GM19468 (cell line): ENCODE measurements around the gene LMX1A.

Source experiments
- ATAC-seq: cut with Tn5 transposase; IDR thresholded peaks from one replicate; pipeline ENCODE4 v1.9.1; 2021; ENCODE audit warnings: mild to moderate bottlenecking, moderate library complexity, moderate number of reproducible peaks; ENCODE audit not compliant: unreplicated experiment; ENCODE audit errors: extremely low read depth

The LMX1A gene

DNA sequence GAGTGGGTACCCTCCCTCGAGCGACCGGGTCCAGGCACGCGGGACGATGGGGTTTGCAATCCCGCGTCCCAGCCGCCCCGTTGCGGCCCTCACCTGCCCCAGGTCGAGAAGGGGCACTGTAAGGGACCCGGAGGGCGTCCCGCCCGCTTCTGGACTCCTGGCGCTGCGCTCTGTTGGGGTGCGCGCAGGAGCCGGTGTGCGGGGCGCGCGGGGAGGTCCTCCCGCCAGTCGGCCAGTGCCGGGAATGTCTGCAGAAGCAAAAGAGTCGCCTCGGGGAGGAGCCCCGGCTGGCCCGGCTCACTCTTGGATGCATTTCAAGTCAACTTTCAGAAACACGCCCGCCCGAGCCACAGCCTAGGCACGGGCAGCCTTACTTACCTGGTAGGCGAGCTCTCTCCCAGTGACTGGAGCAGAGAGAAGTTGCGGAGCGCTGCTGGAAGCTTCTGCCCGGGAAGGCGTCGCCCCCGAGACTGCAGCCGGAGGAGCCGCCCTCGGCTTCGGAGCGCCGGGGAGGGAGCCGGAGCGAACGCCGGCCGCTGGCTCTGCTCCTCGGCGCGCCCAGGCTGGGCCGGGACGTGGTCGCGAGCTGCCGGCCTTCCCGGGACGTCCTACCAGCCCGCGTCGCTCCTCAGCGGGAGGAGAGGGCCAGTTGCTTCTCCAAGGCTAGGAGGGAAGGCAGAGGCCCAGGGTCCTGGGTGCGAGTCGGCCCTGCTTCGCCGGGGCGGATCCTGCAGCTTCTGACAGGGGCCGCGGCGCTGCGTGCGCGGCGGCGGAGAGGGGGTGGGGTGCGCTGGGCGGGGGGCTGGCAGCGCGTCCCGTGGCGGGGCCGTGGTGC is at the start of gene LMX1A:
Gene LMX1A, minus strand, starts transcription at position 739 of the 835 bp plus-strand sequence. CDS start 1,156 bp downstream, outside the sequence.
- ATAC-seq = no peak

DNA sequence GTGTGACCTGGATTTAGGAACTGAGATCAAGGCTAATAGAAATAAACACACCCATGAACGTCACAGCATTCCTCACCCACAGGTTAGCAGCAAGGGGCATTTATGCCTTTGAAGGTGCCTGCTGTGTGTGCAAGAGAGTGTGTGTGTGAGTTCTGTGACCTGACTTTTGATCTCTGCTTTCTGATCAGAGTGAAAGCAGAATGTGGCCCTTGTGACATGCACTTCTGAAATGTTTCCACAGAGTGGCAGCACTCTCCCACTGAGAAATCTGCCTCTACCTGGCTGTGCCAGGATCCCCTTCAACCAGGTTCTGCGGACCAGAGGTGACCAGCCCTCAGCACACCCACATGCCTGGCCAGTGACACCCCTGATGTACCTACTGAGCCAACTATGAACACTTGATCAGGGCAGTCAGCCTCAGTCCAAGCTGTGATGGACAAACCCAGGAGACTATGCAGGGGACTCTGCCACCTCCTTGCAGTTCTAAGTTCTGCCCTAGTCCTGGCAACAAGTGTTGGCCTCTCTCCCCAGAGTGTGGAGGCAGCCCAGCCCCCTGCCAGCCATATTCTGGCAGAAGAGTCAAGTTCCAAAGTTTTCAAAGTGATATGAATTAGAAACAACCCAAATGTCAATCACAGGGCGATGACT is 47.4 kb upstream of the LMX1A start:
- no peak for ATAC-seq

GRCh38 chr1:165402517-165403111 is 46.1 kb upstream of the LMX1A start:
- ATAC-seq = no peak

- ATAC-seq = no peak
These were observed 41.4 kb upstream of the LMX1A start for GRCh38 chr1:165397944-165398343.

GRCh38 chr1:165395901-165396300 is 39.4 kb upstream of the LMX1A start:
- no peak for ATAC-seq

- no peak for ATAC-seq
These were observed 39.0 kb upstream of the LMX1A start for GRCh38 chr1:165395478-165395877.

GRCh38 chr1:165392634-165393571 is 36.4 kb upstream of the LMX1A start:
- ATAC-seq = peak; percentile 96

GRCh38 chr1:165389609-165390008 is 33.1 kb upstream of the LMX1A start:
- ATAC-seq = no peak

DNA sequence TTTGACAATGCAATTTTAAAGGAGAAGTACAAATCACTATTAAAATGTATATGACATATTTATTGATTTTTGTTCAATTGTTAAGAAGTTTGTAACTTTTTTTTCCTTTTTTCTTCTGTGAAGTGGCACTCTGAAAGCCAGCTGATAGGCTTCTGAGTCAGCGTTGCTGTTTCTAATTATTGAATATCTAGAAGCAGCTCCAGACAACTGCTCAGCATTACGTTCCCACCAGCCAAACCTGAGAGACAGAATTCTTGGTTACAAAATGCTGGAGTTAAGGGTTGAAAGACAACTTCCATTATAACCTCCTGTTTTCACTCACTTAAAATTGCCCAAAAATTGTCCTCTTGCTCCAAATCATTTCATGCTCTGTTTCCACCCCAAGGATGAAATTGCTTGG is 31.4 kb upstream of the LMX1A start:
- no peak for ATAC-seq

GRCh38 chr1:165387505-165387904 is 31.0 kb upstream of the LMX1A start:
- ATAC-seq = no peak

GRCh38 chr1:165383599-165384405 is 27.3 kb upstream of the LMX1A start:
- ATAC-seq = no peak

DNA sequence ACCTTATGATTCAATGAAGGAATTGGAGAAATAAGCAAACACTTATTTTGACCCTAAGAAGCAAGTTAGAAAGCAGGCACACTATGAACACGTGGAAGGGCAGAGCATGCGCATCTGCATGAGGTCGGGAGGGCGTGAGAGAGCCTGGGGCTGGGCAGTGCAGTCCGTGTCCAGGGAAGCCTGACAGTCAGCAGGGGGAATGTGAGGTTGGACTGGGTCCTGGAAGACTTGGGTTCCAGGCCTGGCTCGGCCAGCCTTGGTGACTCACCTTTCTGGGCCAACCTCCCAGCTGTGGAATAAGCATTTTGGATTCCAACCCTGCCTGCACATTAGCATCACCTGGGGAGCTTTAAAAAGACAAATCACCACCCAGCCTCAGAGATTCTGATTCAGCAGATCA is 26.6 kb upstream of the LMX1A start:
- no peak for ATAC-seq

- ATAC-seq = no peak
These were observed 25.4 kb upstream of the LMX1A start for GRCh38 chr1:165381745-165382505.

DNA sequence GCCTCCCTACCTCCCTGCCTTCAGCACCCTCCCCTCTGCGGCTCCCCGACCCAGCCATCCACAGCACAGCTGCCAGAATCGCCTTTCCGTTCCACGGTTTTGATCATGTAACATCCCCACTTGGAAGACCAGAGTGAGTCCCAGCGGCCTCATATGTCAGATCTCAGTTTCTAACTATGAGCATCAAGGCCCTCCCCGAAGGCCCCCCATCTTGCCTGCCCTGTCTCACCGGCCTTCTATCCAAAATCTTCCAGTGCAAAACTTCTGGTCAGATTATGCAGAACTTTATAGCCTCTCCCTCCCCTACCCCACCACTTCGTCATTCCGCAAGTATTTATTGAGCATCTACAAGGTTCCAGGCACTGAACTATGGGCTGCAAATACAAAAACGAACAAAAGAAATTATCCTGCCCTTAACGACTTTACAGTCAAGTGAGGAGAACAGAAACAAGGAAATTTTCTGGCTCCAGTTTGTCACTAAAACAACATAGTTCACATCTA is 20.3 kb upstream of the LMX1A start:
- ATAC-seq = no peak

DNA sequence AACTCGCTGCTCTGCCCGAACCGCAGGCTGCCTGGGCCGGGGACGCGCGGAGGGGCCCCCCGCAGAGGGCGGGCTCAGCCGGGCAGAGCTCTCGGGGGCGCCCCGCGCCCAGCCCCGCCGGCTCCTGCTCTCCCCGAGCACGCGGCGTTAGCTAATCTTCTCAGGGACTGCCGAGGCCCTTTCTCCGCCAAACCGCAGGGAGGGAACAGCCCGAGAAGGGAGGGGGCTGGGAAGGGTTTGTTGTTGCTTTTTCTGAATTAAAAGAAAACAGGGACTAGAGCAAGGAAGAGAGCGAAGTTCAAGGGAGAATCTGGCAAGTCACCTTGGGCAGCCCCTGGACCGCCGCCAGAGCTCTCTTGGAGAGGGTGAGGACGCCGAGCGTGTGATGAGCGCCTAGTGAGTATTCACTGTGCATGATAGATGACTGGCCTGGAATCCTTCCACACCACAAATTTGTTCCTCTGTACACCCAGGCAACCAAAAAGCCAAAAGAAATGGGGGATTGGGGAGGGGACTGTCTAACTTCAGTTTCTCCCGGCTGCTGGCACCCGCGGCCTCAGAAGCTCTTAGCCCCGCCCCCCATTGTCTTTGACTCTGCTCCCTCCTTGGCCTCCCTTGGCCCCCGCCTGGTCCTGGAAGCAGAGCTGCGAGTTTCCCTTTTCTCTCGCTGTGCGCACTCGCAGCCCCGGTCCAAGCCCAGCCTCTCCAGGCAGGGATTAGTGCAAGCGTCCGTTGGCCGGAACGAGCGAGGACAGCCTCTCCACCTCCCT is 19.7 kb upstream of the LMX1A start:
- no peak for ATAC-seq

DNA sequence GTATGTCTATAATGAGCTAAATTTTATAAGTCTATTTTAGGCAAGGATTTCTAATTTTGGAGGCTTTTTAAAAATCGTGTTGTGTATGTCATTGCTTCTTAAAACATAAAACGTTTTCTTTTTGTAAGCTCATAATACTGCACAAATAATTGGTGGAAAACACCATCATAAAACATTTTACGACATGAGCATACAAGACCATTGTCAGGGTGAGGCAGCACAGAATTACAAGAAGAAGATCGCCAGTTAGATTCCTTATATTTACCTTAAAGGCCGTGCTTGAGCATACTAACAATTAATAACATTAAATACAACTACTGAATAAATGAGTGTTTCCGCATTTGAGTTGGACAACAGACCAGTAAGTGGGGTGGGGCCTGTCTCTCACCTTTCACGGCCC is 19.1 kb upstream of the LMX1A start:
- ATAC-seq = no peak

DNA sequence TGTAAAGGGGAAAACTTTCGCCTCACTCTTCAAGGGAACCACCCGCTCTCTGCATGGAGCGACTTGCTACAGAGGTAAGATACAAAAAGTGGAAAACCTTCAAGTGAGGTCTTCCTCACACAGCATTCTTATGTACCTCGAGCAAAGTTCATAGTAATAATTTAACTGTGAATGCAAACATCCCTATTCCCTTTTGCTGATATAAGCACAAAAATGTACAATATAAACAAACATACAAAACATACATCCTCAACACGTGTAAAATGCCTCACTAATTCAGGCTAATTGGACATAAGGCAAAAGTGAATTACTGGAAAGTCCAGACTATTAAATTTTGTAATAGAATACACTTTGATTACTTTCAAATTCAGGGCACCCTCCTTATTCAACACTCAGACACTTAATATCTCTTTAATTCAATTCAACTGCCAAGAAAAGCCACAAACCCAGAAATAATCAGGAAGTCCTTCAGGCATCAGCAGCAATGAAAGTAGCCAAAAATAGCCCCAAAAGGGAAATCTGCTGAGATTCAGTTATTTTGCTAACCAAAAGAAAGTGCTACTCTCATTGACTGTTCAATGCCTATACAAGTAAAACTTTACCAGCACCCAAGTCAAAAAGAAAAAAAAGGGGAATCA is 15.2 kb upstream of the LMX1A start:
- no peak for ATAC-seq
